Endothelial cell of umbilical vein (primary cell): ENCODE measurements around the gene ABCA6. TPM values are rescaled to one million over a fixed set of nuclear protein-coding genes. Genes with fewer than 3 reads are reported as not detected.

Source experiments
- BruUV-seq: library from RNA; stranded (reverse); fragments of 400-500 nt; replicated peaks from 2 replicates; lab custom pipeline; 2021; lab: Mats Ljungman, UMichigan
- CTCF ChIA-PET: fragments of 300-600, 350-600 bp; sonication (Branson Sonifier 250); formaldehyde crosslinking; loops from one replicate; lab custom pipeline; 2021; ENCODE audit warnings: antibody characterized with exemption, inconsistent platforms; lab: Charles Lee
- POLR2A ChIA-PET: fragments of 300-600, 350-600 bp; sonication (Branson Sonifier 250); formaldehyde crosslinking; loops from one replicate; lab custom pipeline; 2021; ENCODE audit warnings: antibody characterized with exemption, inconsistent platforms; lab: Charles Lee
- DNase-seq: peaks from one replicate; pipeline ENCODE4 v3.0.0-alpha.2; 2011; ENCODE audit warnings: low read depth, low spot score
- FAIRE-seq: peaks from 2 replicates; lab custom pipeline; 2011; peaks lifted over from hg19 to GRCh38; lab: Jason Lieb, UNC
- H2AFZ ChIP-seq: 2 replicates; pipeline ENCODE4 v1.6.0; 2012; ENCODE audit warnings: low read depth, low read length, control low read depth, inconsistent platforms
- H3K27ac ChIP-seq: 2 replicates; pipeline ENCODE4 v1.5.1; 2011; ENCODE audit warnings: low read depth, mild to moderate bottlenecking, control low read depth, low read length, moderate library complexity; ENCODE audit not compliant: insufficient read depth
- H3K27me3 ChIP-seq, 2 experiments: 2 replicates each; pipeline versions ENCODE4 v1.6.0 to v1.6.1; 2011; ENCODE audit warnings: low read length in 2 of 2, mixed read lengths in 1 of 2; ENCODE audit not compliant: control insufficient read depth in 2 of 2, insufficient read depth in 2 of 2
- H3K36me3 ChIP-seq, 2 experiments: 2 replicates in 1 of 2; 3 replicates in 1 of 2; pipeline ENCODE4 v1.5.1; 2011; ENCODE audit warnings: low read length in 2 of 2, mild to moderate bottlenecking in 1 of 2, moderate library complexity in 1 of 2; ENCODE audit not compliant: control insufficient read depth in 2 of 2, insufficient read depth in 2 of 2; ENCODE audit errors: extremely low read depth in 1 of 2
- H3K4me1 ChIP-seq: 3 replicates; pipeline ENCODE4 v1.5.1; 2011; ENCODE audit warnings: mild to moderate bottlenecking, low read length; ENCODE audit not compliant: control insufficient read depth, insufficient read depth; ENCODE audit errors: extremely low read depth
- H3K4me2 ChIP-seq: 2 replicates; pipeline ENCODE4 v1.6.1; 2011; ENCODE audit warnings: low read length, control low read depth, mixed read lengths; ENCODE audit not compliant: insufficient read depth
- H3K4me3 ChIP-seq, 3 experiments: fragments of 200-600 bp in 1 of 3; sonication (generic), shearing (Covaris generic) in 1 of 3; replicated peaks in 1 of 3; 2 replicates each; pipeline ENCODE4 v1.5.1; 2011 to 2016; ENCODE audit warnings: control low read depth in 3 of 3, low read length in 3 of 3, mild to moderate bottlenecking in 2 of 3, inconsistent platforms in 1 of 3, low read depth in 1 of 3, moderate library complexity in 1 of 3; ENCODE audit not compliant: insufficient read depth in 1 of 3
- H3K79me2 ChIP-seq: 2 replicates; pipeline ENCODE4 v1.6.0; 2012; ENCODE audit warnings: low read length, inconsistent platforms; ENCODE audit not compliant: control insufficient read depth, insufficient read depth
- H3K9ac ChIP-seq: replicated peaks from 2 replicates; pipeline ENCODE3; 2011; ENCODE audit warnings: low read length, control low read depth; ENCODE audit not compliant: insufficient read depth; ENCODE audit errors: extremely low read depth
- H3K9me1 ChIP-seq: replicated peaks from 3 replicates; pipeline ENCODE4 v1.6.0; 2011; ENCODE audit warnings: mild to moderate bottlenecking, low read length; ENCODE audit not compliant: control insufficient read depth, insufficient read depth; ENCODE audit errors: extremely low read depth
- H3K9me3 ChIP-seq: replicated peaks from 2 replicates; pipeline ENCODE4 v1.5.1; 2012; ENCODE audit warnings: low read length, inconsistent platforms; ENCODE audit not compliant: control insufficient read depth, insufficient read depth
- H4K20me1 ChIP-seq: replicated peaks from 2 replicates; pipeline ENCODE3; 2011; ENCODE audit warnings: mild to moderate bottlenecking, low read length; ENCODE audit not compliant: control insufficient read depth, insufficient read depth; ENCODE audit errors: extremely low read depth
- EZH2 ChIP-seq: IDR thresholded peaks from 2 replicates; pipeline ENCODE4 v1.6.1; 2012; ENCODE audit warnings: borderline replicate concordance, low read depth, mild to moderate bottlenecking, moderate library complexity, low read length, inconsistent platforms; ENCODE audit not compliant: severe bottlenecking
- FOS ChIP-seq: IDR thresholded peaks from 2 replicates; pipeline ENCODE4 v1.6.1; 2011; ENCODE audit warnings: mild to moderate bottlenecking, low read length, moderate library complexity, borderline replicate concordance; ENCODE audit not compliant: insufficient read depth
- GATA2 ChIP-seq: IDR thresholded peaks from 2 replicates; pipeline ENCODE4 v1.7.0; 2011; ENCODE audit warnings: low read depth, mild to moderate bottlenecking, moderate library complexity, mixed read lengths, low read length; ENCODE audit not compliant: insufficient read length, insufficient read depth
- JUN ChIP-seq: IDR thresholded peaks from 2 replicates; pipeline ENCODE4 v1.6.1; 2011; ENCODE audit warnings: borderline replicate concordance, low read depth; ENCODE audit not compliant: insufficient read length, insufficient read depth
- MAX ChIP-seq: IDR thresholded peaks from 2 replicates; pipeline ENCODE4 v1.6.1; 2011; ENCODE audit not compliant: insufficient read depth, insufficient read length
- MYC ChIP-seq: IDR thresholded peaks from one replicate; pipeline ENCODE4 v1.6.1; 2011; ENCODE audit warnings: mild to moderate bottlenecking, low read depth, low read length
- POLR2A ChIP-seq: IDR thresholded peaks from 2 replicates; pipeline ENCODE4 v1.6.1; 2012; ENCODE audit warnings: low read depth, mild to moderate bottlenecking, control low read depth, low read length
- POLR2AphosphoS5 ChIP-seq: IDR thresholded peaks from 2 replicates; pipeline ENCODE4 v1.6.1; 2012; ENCODE audit warnings: low read depth, mild to moderate bottlenecking, control low read depth, low read length, moderate library complexity; ENCODE audit not compliant: insufficient read depth
- dilution Hi-C: fragments of 300-500 bp; cut with MboI; formaldehyde crosslinking; loops from one replicate; pipeline ENCODE4 v1.15.0; 2019; ENCODE audit warnings: low sequenced_read_pairs; ENCODE audit not compliant: extremely low pct_ligation_motif_present
- intact Hi-C: fragments of 100-400 bp; cut with micrococcal nuclease; formaldehyde crosslinking; loops from one replicate; pipeline ENCODE4 v1.10.0; 2022
- polyA plus RNA-seq, 4 experiments: library from polyadenylated mRNA; depleted of rRNA in 3 of 4; stranded (reverse) in 3 of 4; unstranded in 1 of 4; fragments of >200 nt; gene quantifications; 2 replicates each; pipeline versions ENCODE4 v1.2.1 to v1.2.3, GENCODE V29; 2011 to 2012; ENCODE audit warnings: missing spikeins in 1 of 4
- total RNA-seq: library from RNA; stranded (reverse); gene quantifications from 2 replicates; pipeline ENCODE4 v1.2.3, GENCODE V29; 2021

ABCA6 gene
- total and polyA plus RNA-seq, 2 donors (not counting 3 experiments of a cell fraction or from before 2014, with no cell fraction given), result 11.3 to 30.5 TPM

GRCh38 chr17:69103557-69104233, 38.0 kb downstream of the ABCA6 start:
- Histone ChIP-seq H3K4me3 (no peak overlapping the region), H3K4me2 (no peak overlapping the region), H2AFZ (no peak overlapping the region), H3K4me1 (no peaks in the 10 kb centered on the region), H4K20me1 (no peaks in the 10 kb centered on the region), H3K27ac (no peak overlapping the region), H3K36me3 (peaks cover 0 to 6% of the 10 kb centered on the region in 2 experiments), H3K9me3 (no peaks in the 10 kb centered on the region), H3K27me3 (no peaks in the 10 kb centered on the region), H3K79me2 (no peaks in the 10 kb centered on the region), H3K9ac (no peak overlapping the region), H3K9me1 (no peaks in the 10 kb centered on the region)
- dilution Hi-C loops (no loop called here), intact Hi-C loops (no loop called here)
- ChIA-PET POLR2A (no interaction called here), CTCF (interaction anchor here (1.5 kb wide), 1 partner anchor 19 kb away, joined by 3 read pairs; no protein-coding TSS in a partner anchor)
- no peak for DNase-seq
- FAIRE-seq, result no peak
- TF ChIP-seq FOS (no peak), POLR2AphosphoS5 (no peak), JUN (no peak), MAX (no peak), MYC (no peak), GATA2 (no peak), EZH2 (no peak), POLR2A (no peak)
- BruUV-seq, result no TSS peak
